ENCODE measurements around the gene KCNJ6. TPM values are rescaled to one million over a fixed set of nuclear protein-coding genes. Genes with fewer than 3 reads are reported as not detected.

The KCNJ6 gene
- total and polyA plus RNA-seq, 4 donors = 0.16 TPM; not detected in 3

GRCh38 chr21:37700641-37701202, 215.5 kb downstream of the KCNJ6 start:
- Histone ChIP-seq H3K9me3 (ENCODE audit: control insufficient read depth, low read length) (no peaks in the 10 kb centered on the region), H3K27me3 (ENCODE audit: control insufficient read depth in 1 of 2, insufficient read depth in 2 of 2, low read length in 1 of 2) (no peaks in the 10 kb centered on the region), H3K27ac (ENCODE audit: low read depth in 1 of 2, low read length in 2 of 2) (no peak overlapping the region), H3K36me3 (ENCODE audit: control insufficient read depth in 1 of 2, insufficient read depth in 2 of 2, low read length in 1 of 2) (no peaks in the 10 kb centered on the region), H3K4me3 (ENCODE audit: low read length in 2 of 2) (no peak overlapping the region), H3K4me1 (ENCODE audit: control insufficient read depth in 1 of 2, insufficient read depth in 2 of 2, low read length in 2 of 2) (no peaks in the 10 kb centered on the region)
- 37 to 39% methylated on average over 6 of the region's 6 CpGs for WGBS, 2 donors
- ATAC-seq (ENCODE audit: low FRiP score) (peak; percentile 60), DNase-seq (peak in 1 of 2 donors; percentile 53)
- intact Hi-C loops (cut with DNase I) = loop anchor here in 1 of 2 donors (5.0 kb wide), 1 partner anchor 427 kb away; no protein-coding TSS in a partner anchor

DNA sequence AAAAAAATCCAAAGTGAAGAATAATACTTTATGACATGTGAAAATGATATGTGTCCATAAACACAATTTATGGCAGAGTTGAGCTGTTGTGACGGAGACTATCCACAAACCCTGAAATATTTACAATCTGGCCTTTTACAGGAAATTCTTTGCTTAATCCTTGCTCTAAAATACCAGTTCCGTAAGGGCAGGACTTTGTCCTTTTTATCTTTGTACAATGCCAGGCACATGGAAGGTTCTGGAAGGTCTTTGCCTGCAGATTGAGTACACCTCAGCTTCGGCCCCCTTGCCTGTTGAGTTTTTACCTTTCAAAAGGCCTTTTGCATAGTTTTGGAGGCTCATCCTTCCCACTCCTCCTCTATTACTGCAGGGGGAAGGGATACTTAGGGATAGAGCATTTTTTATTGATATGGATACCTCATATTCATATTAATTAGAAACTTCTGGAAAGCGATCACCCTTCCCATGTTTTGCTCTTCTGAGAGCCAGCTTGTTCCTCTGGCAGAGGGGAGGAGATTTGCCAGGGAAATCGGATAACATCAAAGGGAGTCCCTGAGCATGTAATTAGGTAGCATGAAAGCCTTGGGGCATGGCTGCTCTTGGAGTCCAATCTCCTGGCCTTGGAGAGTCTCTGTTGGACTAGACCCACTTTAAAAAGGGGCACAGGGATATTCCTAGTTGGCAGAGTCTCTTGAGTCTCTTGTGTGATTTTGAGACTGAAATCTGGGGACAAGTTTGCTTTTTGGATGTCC, 217.1 kb downstream of the KCNJ6 start:
- Histone ChIP-seq H3K4me3 (ENCODE audit: low read length in 2 of 2) (no peak overlapping the region), H3K27me3 (ENCODE audit: control insufficient read depth in 1 of 2, insufficient read depth in 2 of 2, low read length in 1 of 2) (no peaks in the 10 kb centered on the region), H3K4me1 (ENCODE audit: control insufficient read depth in 1 of 2, insufficient read depth in 2 of 2, low read length in 2 of 2) (no peaks in the 10 kb centered on the region), H3K36me3 (ENCODE audit: control insufficient read depth in 1 of 2, insufficient read depth in 2 of 2, low read length in 1 of 2) (no peaks in the 10 kb centered on the region), H3K27ac (ENCODE audit: low read depth in 1 of 2, low read length in 2 of 2) (no peak overlapping the region), H3K9me3 (ENCODE audit: control insufficient read depth, low read length) (no peaks in the 10 kb centered on the region)
- intact Hi-C loops (cut with DNase I) = no loop called here
- WGBS, 2 donors = 82 to 84% methylated on average over 5 of the region's 5 CpGs
- ATAC-seq (ENCODE audit: low FRiP score) (no peak), DNase-seq (no peak)

DNA sequence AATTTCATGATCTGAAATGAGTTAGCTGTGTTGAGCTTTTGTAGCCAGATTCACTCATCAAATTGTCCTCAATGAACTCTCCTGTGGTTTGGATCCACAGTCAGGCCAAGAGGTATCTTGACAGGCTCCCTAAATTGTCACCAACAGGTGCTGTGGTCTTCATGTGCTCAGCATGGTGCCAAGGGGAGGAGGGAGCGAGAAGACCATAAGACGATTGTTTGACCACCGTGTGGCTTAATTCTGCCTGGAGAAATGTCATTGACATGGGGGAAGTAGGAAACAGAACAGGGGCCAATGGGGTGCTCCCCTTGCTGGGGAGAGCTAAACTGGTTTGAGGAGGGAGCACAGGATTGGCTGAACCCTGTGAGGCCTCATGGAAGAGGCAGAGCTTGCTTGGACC, 219.3 kb downstream of the KCNJ6 start:
- Histone ChIP-seq H3K9me3 (ENCODE audit: control insufficient read depth, low read length) (no peaks in the 10 kb centered on the region), H3K4me3 (ENCODE audit: low read length in 2 of 2) (no peak overlapping the region), H3K4me1 (ENCODE audit: control insufficient read depth in 1 of 2, insufficient read depth in 2 of 2, low read length in 2 of 2) (no peaks in the 10 kb centered on the region), H3K27ac (ENCODE audit: low read depth in 1 of 2, low read length in 2 of 2) (no peak overlapping the region), H3K36me3 (ENCODE audit: control insufficient read depth in 1 of 2, insufficient read depth in 2 of 2, low read length in 1 of 2) (no peaks in the 10 kb centered on the region), H3K27me3 (ENCODE audit: control insufficient read depth in 1 of 2, insufficient read depth in 2 of 2, low read length in 1 of 2) (no peaks in the 10 kb centered on the region)
- ATAC-seq (ENCODE audit: low FRiP score) (no peak), DNase-seq (no peak)
- intact Hi-C loops (cut with DNase I) = no loop called here
- WGBS, 2 donors = 94 to 95% methylated on average over 3 of the region's 3 CpGs

GRCh38 chr21:37695111-37695510, 221.1 kb downstream of the KCNJ6 start:
- no peaks in the 10 kb centered on the region for H3K27me3 ChIP-seq (ENCODE audit: control insufficient read depth in 1 of 2, insufficient read depth in 2 of 2, low read length in 1 of 2)
- ATAC-seq (ENCODE audit: low FRiP score) (no peak), DNase-seq (no peak)
- H3K36me3 ChIP-seq (ENCODE audit: control insufficient read depth in 1 of 2, insufficient read depth in 2 of 2, low read length in 1 of 2) = no peaks in the 10 kb centered on the region
- H3K4me3 ChIP-seq (ENCODE audit: low read length in 2 of 2) = no peak overlapping the region
- H3K27ac ChIP-seq (ENCODE audit: low read depth in 1 of 2, low read length in 2 of 2) = no peak overlapping the region
- intact Hi-C loops (cut with DNase I) = no loop called here
- no peaks in the 10 kb centered on the region for H3K9me3 ChIP-seq (ENCODE audit: control insufficient read depth, low read length)
- no peaks in the 10 kb centered on the region for H3K4me1 ChIP-seq (ENCODE audit: control insufficient read depth in 1 of 2, insufficient read depth in 2 of 2, low read length in 2 of 2)

GRCh38 chr21:37688952-37689659, 227.2 kb downstream of the KCNJ6 start:
- ATAC-seq (ENCODE audit: low FRiP score) (no peak), DNase-seq (no peak)
- Histone ChIP-seq H3K36me3 (ENCODE audit: control insufficient read depth in 1 of 2, insufficient read depth in 2 of 2, low read length in 1 of 2) (no peaks in the 10 kb centered on the region), H3K4me3 (ENCODE audit: low read length in 2 of 2) (no peak overlapping the region), H3K27ac (ENCODE audit: low read depth in 1 of 2, low read length in 2 of 2) (no peak overlapping the region), H3K9me3 (ENCODE audit: control insufficient read depth, low read length) (no peaks in the 10 kb centered on the region), H3K27me3 (ENCODE audit: control insufficient read depth in 1 of 2, insufficient read depth in 2 of 2, low read length in 1 of 2) (no peaks in the 10 kb centered on the region), H3K4me1 (ENCODE audit: control insufficient read depth in 1 of 2, insufficient read depth in 2 of 2, low read length in 2 of 2) (no peaks in the 10 kb centered on the region)
- 67 to 71% methylated on average over 3 of the region's 3 CpGs for WGBS, 2 donors
- intact Hi-C loops (cut with DNase I) = no loop called here

DNA sequence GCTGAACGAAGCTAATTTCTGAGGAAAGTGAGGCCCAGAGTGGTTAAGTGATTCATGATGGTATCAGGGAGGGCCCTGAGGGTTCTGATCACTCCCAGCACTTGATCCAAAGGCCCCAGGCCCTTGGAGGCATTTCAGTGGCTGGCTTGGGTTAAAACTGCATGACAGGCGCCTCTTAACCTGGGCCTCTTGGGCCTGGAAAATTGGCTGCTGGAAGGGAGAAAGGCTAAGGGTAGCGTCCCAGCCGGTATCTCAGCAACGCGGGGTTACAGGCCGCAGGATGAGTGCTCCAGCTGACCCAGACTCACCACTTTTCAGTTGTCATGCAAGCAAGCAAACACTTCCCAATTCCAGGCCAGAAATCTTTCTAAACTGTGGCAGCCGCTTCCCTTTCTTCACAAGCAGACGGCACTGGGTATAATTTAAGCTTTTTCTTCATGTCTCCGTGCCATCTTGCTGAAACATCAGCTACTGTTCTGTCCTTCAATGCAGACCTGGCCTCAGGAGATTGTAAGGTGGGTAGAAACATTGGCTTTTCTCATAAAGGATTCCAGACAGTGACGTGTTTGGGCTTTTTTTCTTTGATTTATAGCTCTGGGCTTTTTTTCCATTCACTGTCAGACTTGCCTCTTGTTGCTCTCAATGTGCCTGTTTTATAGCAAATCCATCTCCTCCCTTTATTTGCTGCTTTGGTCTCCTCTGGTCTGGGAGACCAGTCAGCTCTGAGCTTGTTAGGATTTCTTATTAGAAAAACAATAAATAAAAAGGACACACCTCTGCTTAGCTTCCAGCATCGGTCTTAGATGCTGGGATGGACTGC, 229.1 kb downstream of the KCNJ6 start:
- intact Hi-C loops (cut with DNase I) = no loop called here
- 81 to 83% methylated on average over 12 of the region's 12 CpGs for WGBS, 2 donors

DNA sequence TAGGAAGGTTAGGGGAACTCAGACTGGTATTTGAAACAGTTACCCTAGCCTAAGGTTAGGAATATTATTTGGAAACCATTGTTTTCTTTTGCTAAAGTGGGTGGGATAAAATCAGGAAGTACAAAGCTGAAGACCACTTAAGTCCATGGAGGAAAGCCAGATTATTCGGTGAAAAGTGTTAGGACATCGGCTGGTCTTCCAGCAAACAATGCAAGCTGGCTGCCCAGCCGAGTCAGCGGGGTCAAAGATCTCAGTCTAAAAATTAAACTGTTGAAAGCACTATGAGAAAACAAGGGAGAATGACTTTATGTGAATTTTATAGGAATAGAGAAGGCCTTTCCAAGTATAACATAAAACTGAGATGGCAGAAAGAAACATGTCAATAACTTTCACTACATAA, 231.7 kb downstream of the KCNJ6 start:
- no peak overlapping the region for H3K27ac ChIP-seq (ENCODE audit: low read depth in 1 of 2, low read length in 2 of 2)
- no peaks in the 10 kb centered on the region for H3K27me3 ChIP-seq (ENCODE audit: control insufficient read depth in 1 of 2, insufficient read depth in 2 of 2, low read length in 1 of 2)
- no peak overlapping the region for H3K4me3 ChIP-seq (ENCODE audit: low read length in 2 of 2)
- H3K4me1 ChIP-seq (ENCODE audit: control insufficient read depth in 1 of 2, insufficient read depth in 2 of 2, low read length in 2 of 2) = no peaks in the 10 kb centered on the region
- 84 to 85% methylated on average over 4 of the region's 4 CpGs for WGBS, 2 donors
- no peaks in the 10 kb centered on the region for H3K36me3 ChIP-seq (ENCODE audit: control insufficient read depth in 1 of 2, insufficient read depth in 2 of 2, low read length in 1 of 2)
- intact Hi-C loops (cut with DNase I) = no loop called here
- no peak for DNase-seq
- no peak for ATAC-seq (ENCODE audit: low FRiP score)
- no peaks in the 10 kb centered on the region for H3K9me3 ChIP-seq (ENCODE audit: control insufficient read depth, low read length)

More for the DNA sequence above, 229.1 kb downstream of the KCNJ6 start:
- no peak overlapping the region for H3K4me3 ChIP-seq (ENCODE audit: low read length in 2 of 2)
- no peaks in the 10 kb centered on the region for H3K9me3 ChIP-seq (ENCODE audit: control insufficient read depth, low read length)
- no peaks in the 10 kb centered on the region for H3K4me1 ChIP-seq (ENCODE audit: control insufficient read depth in 1 of 2, insufficient read depth in 2 of 2, low read length in 2 of 2)
- ATAC-seq (ENCODE audit: low FRiP score) (no peak), DNase-seq (no peak)
- H3K27me3 ChIP-seq (ENCODE audit: control insufficient read depth in 1 of 2, insufficient read depth in 2 of 2, low read length in 1 of 2) = no peaks in the 10 kb centered on the region
- no peak overlapping the region for H3K27ac ChIP-seq (ENCODE audit: low read depth in 1 of 2, low read length in 2 of 2)
- no peaks in the 10 kb centered on the region for H3K36me3 ChIP-seq (ENCODE audit: control insufficient read depth in 1 of 2, insufficient read depth in 2 of 2, low read length in 1 of 2)

- Histone ChIP-seq H3K4me1 (ENCODE audit: control insufficient read depth in 1 of 2, insufficient read depth in 2 of 2, low read length in 2 of 2) (no peaks in the 10 kb centered on the region), H3K27me3 (ENCODE audit: control insufficient read depth in 1 of 2, insufficient read depth in 2 of 2, low read length in 1 of 2) (no peaks in the 10 kb centered on the region), H3K27ac (ENCODE audit: low read depth in 1 of 2, low read length in 2 of 2) (no peak overlapping the region), H3K4me3 (ENCODE audit: low read length in 2 of 2) (no peak overlapping the region), H3K9me3 (ENCODE audit: control insufficient read depth, low read length) (no peaks in the 10 kb centered on the region), H3K36me3 (ENCODE audit: control insufficient read depth in 1 of 2, insufficient read depth in 2 of 2, low read length in 1 of 2) (no peaks in the 10 kb centered on the region)
- intact Hi-C loops (cut with DNase I) = no loop called here
- 94 to 96% methylated on average over 5 of the region's 5 CpGs for WGBS, 2 donors
- DNase-seq (no peak), ATAC-seq (ENCODE audit: low FRiP score) (no peak)
Observed at GRCh38 chr21:37684115-37684493, 232.2 kb downstream of the KCNJ6 start.

All from aorta (tissue), 5 donors.